ENCODE results near the gene ZSCAN12. TPM values are rescaled to one million over a fixed set of nuclear protein-coding genes. Genes with fewer than 3 reads are reported as not detected.
A peak's percentile ranks its signal among the peaks of the same experiment; 100 is the strongest.

ZSCAN12 gene
- total RNA-seq, 1 experiment from 2014 or later, result 0.81 TPM

GRCh38 chr6:28393912-28394662, 5.5 kb downstream of the ZSCAN12 start:
- Histone ChIP-seq H3K27me3 (ENCODE audit: insufficient read depth, low read length) (no peaks in the 10 kb centered on the region), H4K20me1 (ENCODE audit: insufficient read depth) (no peaks in the 10 kb centered on the region), H2AFZ (ENCODE audit: low read depth, low read length, poor library complexity, severe bottlenecking) (no peak overlapping the region), H3K27ac (ENCODE audit: low read depth, low read length) (no peak overlapping the region), H3K4me1 (ENCODE audit: control insufficient read depth in 1 of 2, insufficient read depth in 2 of 2, low read length in 2 of 2) (peaks cover 0 to 14% of the 10 kb centered on the region in 2 experiments; a peak in 2 of 4 replicates), H3K4me3 (replicated peaks in 1 of 2; ENCODE audit: low read depth in 1 of 2, low read length in 2 of 2) (no peak overlapping the region), H3K79me2 (ENCODE audit: insufficient read depth, low read length) (no peaks in the 10 kb centered on the region), H3K4me2 (ENCODE audit: low read length) (no peak overlapping the region), H3K9me3 (ENCODE audit: control insufficient read depth in 1 of 2, insufficient read depth in 1 of 2, low read depth in 1 of 2, low read length in 2 of 2) (no peaks in the 10 kb centered on the region), H3K36me3 (ENCODE audit: control insufficient read depth in 1 of 2, insufficient read depth in 2 of 2, low read length in 2 of 2) (no peaks in the 10 kb centered on the region), H3K9me2 (ENCODE audit: insufficient read depth) (no peaks in the 10 kb centered on the region), H3K9ac (ENCODE audit: low read length) (no peak overlapping the region)
- no peak for DNase-seq (ENCODE audit: low read depth, low spot score)
- TF ChIP-seq, protein P1, sequence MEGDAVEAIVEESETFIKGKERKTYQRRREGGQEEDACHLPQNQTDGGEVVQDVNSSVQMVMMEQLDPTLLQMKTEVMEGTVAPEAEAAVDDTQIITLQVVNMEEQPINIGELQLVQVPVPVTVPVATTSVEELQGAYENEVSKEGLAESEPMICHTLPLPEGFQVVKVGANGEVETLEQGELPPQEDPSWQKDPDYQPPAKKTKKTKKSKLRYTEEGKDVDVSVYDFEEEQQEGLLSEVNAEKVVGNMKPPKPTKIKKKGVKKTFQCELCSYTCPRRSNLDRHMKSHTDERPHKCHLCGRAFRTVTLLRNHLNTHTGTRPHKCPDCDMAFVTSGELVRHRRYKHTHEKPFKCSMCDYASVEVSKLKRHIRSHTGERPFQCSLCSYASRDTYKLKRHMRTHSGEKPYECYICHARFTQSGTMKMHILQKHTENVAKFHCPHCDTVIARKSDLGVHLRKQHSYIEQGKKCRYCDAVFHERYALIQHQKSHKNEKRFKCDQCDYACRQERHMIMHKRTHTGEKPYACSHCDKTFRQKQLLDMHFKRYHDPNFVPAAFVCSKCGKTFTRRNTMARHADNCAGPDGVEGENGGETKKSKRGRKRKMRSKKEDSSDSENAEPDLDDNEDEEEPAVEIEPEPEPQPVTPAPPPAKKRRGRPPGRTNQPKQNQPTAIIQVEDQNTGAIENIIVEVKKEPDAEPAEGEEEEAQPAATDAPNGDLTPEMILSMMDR (IDR thresholded peaks at IDR 0.05 in 2 of 3, conservative IDR thresholded peaks at IDR 0.05 in 1 of 3; ENCODE audit: borderline replicate concordance in 1 of 3, insufficient read depth in 1 of 3, low read depth in 2 of 3, low read length in 2 of 3), result peak; percentile 29 to 48 (median 36); a peak in 4 of 6 replicates
- peak; percentile 51 for TF ChIP-seq RAD21 (IDR thresholded peaks at IDR 0.05; ENCODE audit: low read depth)
- TF ChIP-seq EGR1 (IDR thresholded peaks at IDR 0.05; ENCODE audit: low read depth), result no peak
- TF ChIP-seq, protein P2, sequence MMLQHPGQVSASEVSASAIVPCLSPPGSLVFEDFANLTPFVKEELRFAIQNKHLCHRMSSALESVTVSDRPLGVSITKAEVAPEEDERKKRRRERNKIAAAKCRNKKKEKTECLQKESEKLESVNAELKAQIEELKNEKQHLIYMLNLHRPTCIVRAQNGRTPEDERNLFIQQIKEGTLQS (IDR thresholded peaks at IDR 0.05), result no peak
- no peak for TF ChIP-seq ZFX (IDR thresholded peaks at IDR 0.05)
- BruUV-seq (replicated peaks), result no TSS peak
- ChIA-PET POLR2A (no interaction called here), CTCF (interaction anchor here (1.0 to 1.3 kb wide), 2 partner anchors 10 kb away, joined by 5 to 7 read pairs; no protein-coding TSS in a partner anchor), RAD21 (ENCODE audit: low non-redundant PET in 1 of 2, low total read pairs in 2 of 2, uncharacterized antibody in 2 of 2, unreplicated experiment in 2 of 2) (no interaction called here)
- intact Hi-C loops (cut with micrococcal nuclease), result loop anchor here (5.0 kb wide), 1 partner anchor 288 kb away; no protein-coding TSS in a partner anchor
- peak; percentile 58 for ATAC-seq

- no peak for DNase-seq (ENCODE audit: low read depth, low spot score)
- no TSS peak for BruUV-seq (replicated peaks)
- TF ChIP-seq, protein P1 (IDR thresholded peaks at IDR 0.05 in 2 of 3, conservative IDR thresholded peaks at IDR 0.05 in 1 of 3; ENCODE audit: borderline replicate concordance in 1 of 3, insufficient read depth in 1 of 3, low read depth in 2 of 3, low read length in 2 of 3), result no peak
- TF ChIP-seq EZH2 (IDR thresholded peaks at IDR 0.05), result no peak
- TF ChIP-seq RAD21 (IDR thresholded peaks at IDR 0.05; ENCODE audit: low read depth), result no peak
- TF ChIP-seq, protein P2 (IDR thresholded peaks at IDR 0.05), result no peak
- TF ChIP-seq, protein P3, sequence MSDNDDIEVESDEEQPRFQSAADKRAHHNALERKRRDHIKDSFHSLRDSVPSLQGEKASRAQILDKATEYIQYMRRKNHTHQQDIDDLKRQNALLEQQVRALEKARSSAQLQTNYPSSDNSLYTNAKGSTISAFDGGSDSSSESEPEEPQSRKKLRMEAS (IDR thresholded peaks at IDR 0.05), result no peak
- no peak for TF ChIP-seq EGR1 (IDR thresholded peaks at IDR 0.05; ENCODE audit: low read depth)
- no peak for TF ChIP-seq FOSL1 (IDR thresholded peaks at IDR 0.05; ENCODE audit: low read depth)
- no peak for TF ChIP-seq ELF1 (IDR thresholded peaks at IDR 0.05; ENCODE audit: borderline replicate concordance, low read depth)
- TF ChIP-seq YY1 (IDR thresholded peaks at IDR 0.05; ENCODE audit: extremely low read depth, insufficient replicate concordance, low read depth, low read length), result no peak
These were observed 8.9 kb downstream of the ZSCAN12 start for GRCh38 chr6:28390688-28391087.

More at GRCh38 chr6:28390688-28391087, 8.9 kb downstream of the ZSCAN12 start:
- Histone ChIP-seq H3K36me3 (ENCODE audit: control insufficient read depth in 1 of 2, insufficient read depth in 2 of 2, low read length in 2 of 2) (no peaks in the 10 kb centered on the region), H3K4me3 (replicated peaks in 1 of 2; ENCODE audit: low read depth in 1 of 2, low read length in 2 of 2) (no peak overlapping the region), H3K9me3 (ENCODE audit: control insufficient read depth in 1 of 2, insufficient read depth in 1 of 2, low read depth in 1 of 2, low read length in 2 of 2) (no peaks in the 10 kb centered on the region), H3K79me2 (ENCODE audit: insufficient read depth, low read length) (no peaks in the 10 kb centered on the region), H3K9ac (ENCODE audit: low read length) (no peak overlapping the region), H4K20me1 (ENCODE audit: insufficient read depth) (no peaks in the 10 kb centered on the region), H3K27me3 (ENCODE audit: insufficient read depth, low read length) (no peaks in the 10 kb centered on the region), H3K4me2 (ENCODE audit: low read length) (no peak overlapping the region), H2AFZ (ENCODE audit: low read depth, low read length, poor library complexity, severe bottlenecking) (no peak overlapping the region), H3K27ac (ENCODE audit: low read depth, low read length) (no peak overlapping the region), H3K4me1 (ENCODE audit: control insufficient read depth in 1 of 2, insufficient read depth in 2 of 2, low read length in 2 of 2) (no peaks in the 10 kb centered on the region), H3K9me2 (ENCODE audit: insufficient read depth) (no peaks in the 10 kb centered on the region)
- ATAC-seq, result no peak
- intact Hi-C loops (cut with micrococcal nuclease), result loop anchor here (5.0 kb wide), 1 partner anchor 292 kb away; no protein-coding TSS in a partner anchor
- ChIA-PET CTCF (no interaction called here), POLR2A (no interaction called here), RAD21 (ENCODE audit: low non-redundant PET in 1 of 2, low total read pairs in 2 of 2, uncharacterized antibody in 2 of 2, unreplicated experiment in 2 of 2) (no interaction called here)
